GM21786 (cell line): ENCODE data around the gene DOP1A.

ENCODE experiments used
- ATAC-seq: cut with Tn5 transposase; IDR thresholded peaks from one replicate; pipeline ENCODE4 v1.9.1; 2021; ENCODE audit not compliant: unreplicated experiment

The DOP1A gene

DNA sequence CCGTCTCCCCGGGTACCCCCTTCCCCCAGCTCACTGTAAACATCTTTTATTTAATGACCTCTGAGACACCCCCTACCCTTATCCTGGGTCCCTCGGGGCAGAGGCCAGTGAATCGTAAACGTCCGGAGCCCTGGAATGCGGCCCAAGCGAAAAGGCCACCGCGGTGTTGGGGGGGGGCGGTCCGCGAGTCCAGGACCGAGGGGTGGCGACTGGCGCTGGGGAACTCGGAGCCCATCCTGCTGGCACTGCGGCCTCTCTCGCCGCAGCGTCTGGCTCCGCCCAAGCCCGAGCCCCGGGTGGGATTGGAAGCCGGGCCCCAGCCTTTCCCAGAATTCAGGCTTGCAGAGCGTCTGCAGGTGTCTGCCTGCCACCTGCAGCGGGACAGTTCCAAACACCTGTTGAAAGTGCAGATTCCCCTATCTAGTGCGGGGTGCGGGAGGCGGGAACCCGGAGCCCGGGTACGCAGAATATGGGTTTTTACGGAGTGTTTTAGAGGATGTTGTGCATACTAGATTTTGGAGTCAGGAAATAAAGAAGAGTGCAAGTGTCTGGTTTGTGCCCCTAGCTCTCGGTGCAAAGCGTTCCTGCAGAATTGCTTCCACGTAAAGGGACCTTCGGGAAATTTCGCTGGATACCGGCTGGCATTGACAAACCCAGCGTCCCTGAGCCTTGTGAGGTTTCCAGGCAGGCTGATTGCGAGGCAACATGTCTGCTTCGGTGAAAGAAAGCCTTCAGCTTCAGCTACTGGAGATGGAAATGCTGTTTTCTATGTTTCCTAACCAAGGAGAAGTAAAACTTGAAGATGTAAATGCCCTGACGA lies 126.5 kb downstream of the DOP1A start:
- ATAC-seq, result peak; percentile 22

- no peak for ATAC-seq
Measured at GRCh38 chr6:83198486-83199172, 131.2 kb downstream of the DOP1A start.

GRCh38 chr6:83199173-83199862 lies 131.8 kb downstream of the DOP1A start:
- ATAC-seq, result peak; percentile 68

DNA sequence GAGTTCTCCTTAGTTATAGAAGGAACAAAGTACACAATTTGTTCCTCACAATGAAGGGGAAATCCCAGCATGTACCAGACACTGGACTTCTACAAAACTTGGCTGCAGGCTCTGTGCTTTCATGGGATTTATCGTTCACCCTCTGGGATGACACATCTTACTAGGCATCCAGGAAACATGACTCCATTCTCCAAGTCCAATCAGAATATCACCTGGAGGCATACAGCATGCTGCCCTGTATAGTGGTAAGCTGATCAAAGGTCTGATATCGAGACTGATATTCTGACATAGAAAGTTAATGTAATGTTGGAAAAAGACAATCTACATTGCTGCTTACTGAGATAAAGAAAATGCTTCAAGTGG lies 132.4 kb downstream of the DOP1A start:
- ATAC-seq, result no peak

GRCh38 chr6:83202031-83202430 lies 134.6 kb downstream of the DOP1A start:
- no peak for ATAC-seq

DNA sequence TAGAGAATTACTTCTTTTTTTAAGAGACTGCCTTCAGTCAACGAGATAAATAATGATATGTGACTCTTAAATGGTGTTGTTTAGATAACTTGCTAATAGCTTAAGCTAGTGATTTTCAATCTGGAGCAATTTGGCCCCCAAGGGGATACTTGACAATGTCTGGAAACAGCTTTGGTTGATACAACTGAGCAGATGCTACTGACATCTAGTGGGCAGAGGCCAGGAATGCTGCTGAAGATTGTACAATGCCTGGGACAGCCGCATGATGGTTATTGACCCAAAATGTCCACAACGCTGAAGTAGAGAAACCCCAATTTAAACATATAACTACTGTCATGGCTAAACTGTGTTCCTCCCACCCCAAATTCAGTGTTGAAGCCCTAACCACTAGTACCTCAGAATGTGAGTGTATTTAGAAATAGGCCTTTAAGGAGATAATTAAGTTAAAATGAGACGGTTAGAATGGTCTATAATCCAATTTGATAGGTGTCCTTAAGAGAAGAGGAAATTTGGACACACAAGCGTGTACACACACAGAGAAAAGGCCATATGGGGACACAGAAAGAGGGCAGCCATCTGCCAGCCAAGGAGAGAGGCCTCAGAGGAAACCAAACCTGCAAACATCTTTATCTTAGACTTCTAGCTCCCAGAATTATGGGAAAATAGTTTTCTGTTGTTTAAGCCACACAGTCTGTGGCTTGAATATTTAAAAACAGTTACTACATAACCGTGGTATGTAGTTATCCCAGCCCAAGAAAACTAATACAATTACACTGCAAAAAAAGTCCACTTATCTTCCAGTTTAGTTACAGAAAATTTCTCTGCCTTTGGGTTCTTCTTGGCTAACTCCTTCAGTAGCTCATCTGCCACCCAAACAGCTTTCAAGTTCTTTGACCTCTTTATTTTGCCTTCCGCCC lies 147.9 kb downstream of the DOP1A start:
- ATAC-seq, result peak; percentile 100

DNA sequence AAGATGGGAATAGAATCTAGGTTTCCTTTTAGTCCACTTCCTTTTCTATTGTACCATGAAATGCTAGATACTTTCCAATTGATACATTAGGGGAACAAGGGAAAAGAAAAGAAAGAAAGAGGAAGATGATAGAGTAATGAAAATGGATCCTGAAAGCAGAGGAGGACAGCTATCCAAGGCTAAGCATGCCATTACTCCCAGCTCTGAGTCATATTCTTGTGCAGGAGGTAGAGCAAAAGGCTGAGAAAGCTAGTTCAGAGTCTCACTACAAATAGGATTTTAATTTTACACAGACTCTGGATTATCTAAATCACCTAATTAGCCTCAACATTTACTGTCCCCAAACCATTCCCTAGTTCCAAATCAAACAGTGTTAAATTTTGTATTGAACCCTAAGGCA lies 149.3 kb downstream of the DOP1A start:
- ATAC-seq, result no peak
